Myocyte (in vitro differentiated cells): Measurements from ENCODE around the gene CHRM2. TPM values are rescaled to one million over a fixed set of nuclear protein-coding genes. Genes with fewer than 3 reads are reported as not detected.

Experiments
- DNase-seq: peaks from one replicate; pipeline ENCODE4 v3.0.0-alpha.2; 2012; ENCODE audit warnings: low read depth
- total RNA-seq: library from RNA; depleted of rRNA; stranded (reverse); fragments of >200 nt; gene quantifications from 2 replicates; pipeline ENCODE4 v1.2.3, GENCODE V29; 2014

Gene CHRM2
- total RNA-seq, 1 donor from 2014 or later: 0.32 TPM

- peak; percentile 14 for DNase-seq
These were observed 23.4 kb downstream of the CHRM2 start for GRCh38 chr7:136891850-136892249.

GRCh38 chr7:136894789-136895188 lies 26.3 kb downstream of the CHRM2 start:
- no peak for DNase-seq

DNA sequence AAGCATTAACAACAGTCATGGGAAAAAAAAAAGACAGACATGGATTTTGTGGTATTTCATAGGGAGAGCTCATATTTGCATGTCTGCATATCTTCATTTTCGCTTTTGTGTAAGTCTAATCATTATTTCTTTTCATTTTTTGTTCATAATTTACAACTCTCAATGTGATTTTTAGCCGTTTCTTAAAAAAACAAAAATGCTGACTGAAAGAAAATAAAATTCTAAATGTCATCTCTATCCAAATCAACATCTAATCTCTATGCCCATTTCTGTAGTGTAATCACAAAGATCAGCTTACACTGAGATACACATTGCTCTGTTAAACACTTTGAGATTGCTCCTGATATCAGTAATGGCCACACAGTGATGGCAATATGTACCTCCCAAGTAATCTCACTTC lies 29.2 kb downstream of the CHRM2 start:
- DNase-seq: no peak

- DNase-seq: peak; percentile 86
These were observed 31.6 kb downstream of the CHRM2 start for GRCh38 chr7:136900005-136900404.

DNA sequence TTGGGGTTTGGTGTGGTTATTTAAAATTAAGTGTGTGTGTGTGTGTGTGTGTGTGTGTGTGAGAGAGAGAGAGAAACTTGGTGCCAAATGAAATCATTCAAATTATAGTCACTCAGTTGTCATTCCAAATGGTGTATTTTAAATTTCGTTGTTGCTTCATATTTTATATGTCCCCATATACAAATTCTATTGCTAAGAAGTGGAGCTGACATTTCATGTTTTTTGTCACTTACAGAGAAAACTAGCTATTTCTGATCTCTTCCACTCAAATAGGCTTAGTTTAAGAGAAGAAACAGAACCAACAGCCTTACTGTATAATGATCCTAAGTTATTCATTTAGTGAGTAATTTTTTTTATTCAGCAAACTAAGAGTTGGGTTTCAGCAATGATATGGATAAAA lies 42.3 kb downstream of the CHRM2 start:
- no peak for DNase-seq

GRCh38 chr7:136911344-136911743 lies 42.9 kb downstream of the CHRM2 start:
- DNase-seq: peak; percentile 29

- DNase-seq: no peak
These were observed 43.9 kb downstream of the CHRM2 start for GRCh38 chr7:136912339-136912738.

DNA sequence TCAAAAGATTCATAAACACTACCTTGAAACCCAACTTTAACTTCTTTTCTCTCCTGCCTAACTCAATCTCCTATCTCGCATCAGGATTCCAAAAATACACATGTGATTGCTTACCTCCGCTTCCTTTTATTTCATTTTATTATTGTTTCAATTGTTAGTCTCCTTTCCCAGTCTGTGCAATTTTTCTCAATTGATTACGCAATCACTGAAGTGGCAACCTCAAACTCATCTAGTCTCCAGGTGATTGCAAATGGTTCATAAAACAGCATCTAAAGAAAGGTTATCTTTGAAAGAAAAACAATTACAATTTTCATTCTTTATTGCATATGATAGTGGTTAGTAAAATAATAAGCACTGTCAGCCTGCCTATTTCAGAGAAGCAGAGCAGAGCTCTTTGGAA lies 45.6 kb downstream of the CHRM2 start:
- no peak for DNase-seq

- DNase-seq: no peak
These were observed 51.4 kb downstream of the CHRM2 start for GRCh38 chr7:136919820-136920219.

DNA sequence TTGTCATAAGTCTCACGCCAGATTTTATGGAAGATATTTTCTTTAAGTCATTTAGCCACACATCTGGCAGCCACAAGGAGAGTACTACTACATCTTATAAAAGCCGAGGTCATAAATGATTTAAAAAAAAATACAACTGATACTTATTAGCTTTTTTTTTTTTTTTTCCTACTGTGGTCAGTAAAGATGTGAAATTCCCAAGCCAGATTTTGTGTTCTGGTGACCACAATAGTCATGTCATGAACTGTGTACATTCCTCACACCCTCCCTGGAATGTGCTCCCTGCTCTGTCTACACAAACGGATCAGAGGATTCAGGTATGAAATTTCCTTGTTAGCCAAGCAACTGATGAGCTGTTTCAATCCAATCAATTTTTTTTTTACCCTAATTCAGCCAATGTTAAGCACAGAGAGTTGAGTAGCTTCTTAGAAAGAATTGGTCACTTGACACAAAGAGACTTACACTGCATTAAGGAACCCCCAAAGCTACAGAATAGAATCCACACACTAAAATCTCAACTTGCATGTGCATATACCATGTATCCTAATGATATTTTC lies 54.7 kb downstream of the CHRM2 start:
- DNase-seq: peak; percentile 65

DNA sequence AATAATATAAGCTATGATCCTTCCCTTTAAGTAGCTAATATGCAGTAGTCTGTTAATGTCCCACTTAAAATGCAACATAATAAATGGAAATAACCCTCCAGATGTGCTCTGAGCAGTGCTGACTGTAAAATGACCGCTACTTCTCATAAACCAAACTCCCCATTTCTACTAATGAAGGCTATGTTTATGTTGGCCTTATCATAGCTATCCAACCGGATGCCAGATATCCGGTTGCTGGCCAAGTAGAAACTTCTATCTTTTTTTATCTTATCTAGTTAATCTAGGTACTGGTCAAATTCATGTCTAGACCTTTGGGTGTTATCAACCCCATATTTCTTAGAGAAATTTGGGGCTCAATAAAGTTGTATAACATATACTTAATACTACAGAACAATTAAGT lies 56.6 kb downstream of the CHRM2 start:
- DNase-seq: no peak

GRCh38 chr7:136925556-136925955 lies 57.1 kb downstream of the CHRM2 start:
- DNase-seq: no peak

DNA sequence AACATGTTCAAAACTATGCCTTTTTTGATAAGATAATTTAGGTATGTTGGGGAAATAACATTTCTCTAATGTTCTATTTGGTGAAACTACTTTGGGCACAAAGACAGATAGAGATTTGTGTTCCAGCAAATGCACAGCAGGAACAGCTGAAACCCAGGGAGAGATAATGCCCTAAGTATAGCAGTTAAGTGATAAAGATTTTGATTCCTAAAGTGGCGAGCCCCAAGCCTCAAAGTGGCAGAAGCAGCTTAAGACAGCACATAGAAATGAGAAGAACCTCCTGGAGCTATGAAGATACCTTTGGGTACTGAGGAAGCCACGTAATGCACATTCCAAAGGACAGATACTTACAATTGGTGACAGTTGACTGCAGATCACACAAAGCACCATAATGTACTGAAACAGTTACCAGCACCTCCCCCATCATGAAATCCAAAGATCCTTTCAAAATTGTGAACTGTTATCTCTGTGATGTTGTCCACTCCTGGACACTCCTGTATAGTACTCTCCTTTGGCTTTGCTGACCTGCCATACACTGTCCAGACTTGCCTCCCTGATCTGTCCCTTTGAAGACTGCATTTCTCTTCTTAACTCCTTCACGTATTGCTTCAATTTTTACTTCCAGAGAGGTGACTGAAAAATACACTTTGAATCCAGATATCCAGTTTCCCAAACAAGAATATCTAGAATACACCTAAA lies 62.9 kb downstream of the CHRM2 start:
- peak; percentile 22 for DNase-seq

DNA sequence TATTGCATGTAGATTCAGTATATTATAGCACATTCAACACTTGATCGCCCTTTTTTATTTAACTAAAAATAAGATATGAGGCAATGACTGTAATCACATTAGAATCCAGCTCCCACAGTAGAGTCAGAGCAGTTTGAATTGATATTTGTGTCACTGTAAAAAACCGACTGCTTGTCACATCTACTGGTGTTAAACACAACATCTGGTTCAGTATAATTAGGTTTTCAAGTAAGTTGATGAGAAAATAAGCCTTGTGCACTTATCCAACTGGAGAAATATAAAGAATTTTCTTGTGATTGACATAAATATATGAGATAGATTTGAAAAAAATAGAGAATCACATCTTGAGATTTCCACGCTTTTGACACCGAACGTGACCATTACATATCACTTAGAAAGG lies 69.0 kb downstream of the CHRM2 start:
- no peak for DNase-seq

DNA sequence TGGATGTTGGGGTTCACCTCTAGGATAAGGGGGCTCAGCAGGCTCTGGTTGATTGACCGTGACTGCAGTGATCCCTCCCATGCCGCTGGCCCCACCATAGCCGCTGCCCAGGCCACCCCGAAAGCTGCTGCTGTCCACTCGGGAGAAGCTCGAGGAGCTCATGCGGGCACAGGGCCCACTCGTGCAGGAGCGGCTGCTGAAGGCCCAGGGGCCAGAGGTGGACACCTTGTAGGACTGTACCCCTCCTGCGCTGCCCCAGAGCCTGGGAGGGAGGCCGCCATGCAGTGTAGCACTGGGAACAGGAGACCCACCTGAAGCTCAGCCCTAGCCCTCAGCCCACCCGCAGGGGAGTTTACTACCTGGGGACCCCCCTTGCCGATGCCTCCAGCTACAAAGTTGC lies 70.0 kb downstream of the CHRM2 start:
- DNase-seq: no peak

DNA sequence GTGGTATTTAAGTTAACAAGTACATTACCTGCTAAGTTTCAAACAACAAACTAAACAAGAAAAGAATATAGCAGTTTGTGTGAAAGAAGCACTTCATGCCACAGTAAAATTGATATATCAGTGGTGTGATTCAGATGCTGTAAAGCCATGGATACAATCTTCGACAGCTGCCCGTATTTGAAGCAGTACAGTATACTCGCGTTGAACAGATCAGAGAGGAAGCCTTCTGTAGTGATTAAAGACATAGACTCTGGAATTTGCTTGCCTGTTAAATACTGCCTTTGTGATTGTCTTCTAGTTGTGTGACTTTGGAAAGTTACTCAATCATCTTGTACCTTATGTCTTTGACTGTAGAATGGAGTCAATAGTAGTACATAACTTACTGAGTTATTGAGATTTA lies 71.7 kb downstream of the CHRM2 start:
- no peak for DNase-seq

- DNase-seq: no peak
These were observed 72.5 kb downstream of the CHRM2 start for GRCh38 chr7:136940917-136941316.

DNA sequence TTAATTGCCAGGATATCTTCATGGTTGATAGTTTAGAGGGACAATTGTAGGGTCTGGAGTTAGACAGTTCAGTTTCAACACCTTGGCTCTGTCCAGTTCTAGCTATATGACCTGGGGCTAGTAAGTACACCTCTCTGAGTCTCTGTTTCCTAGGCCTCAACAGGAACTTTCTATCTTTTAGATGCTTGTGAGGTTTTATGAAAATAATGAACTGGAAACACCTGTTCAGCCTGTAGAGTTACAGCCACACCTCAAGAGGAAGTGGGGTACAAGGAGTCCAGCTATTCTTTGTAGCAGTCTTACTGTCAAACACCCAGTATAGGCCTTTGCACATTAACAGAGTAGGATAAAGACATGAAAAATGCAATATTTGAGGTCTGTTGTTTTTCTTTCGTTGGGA lies 73.4 kb downstream of the CHRM2 start:
- no peak for DNase-seq

DNA sequence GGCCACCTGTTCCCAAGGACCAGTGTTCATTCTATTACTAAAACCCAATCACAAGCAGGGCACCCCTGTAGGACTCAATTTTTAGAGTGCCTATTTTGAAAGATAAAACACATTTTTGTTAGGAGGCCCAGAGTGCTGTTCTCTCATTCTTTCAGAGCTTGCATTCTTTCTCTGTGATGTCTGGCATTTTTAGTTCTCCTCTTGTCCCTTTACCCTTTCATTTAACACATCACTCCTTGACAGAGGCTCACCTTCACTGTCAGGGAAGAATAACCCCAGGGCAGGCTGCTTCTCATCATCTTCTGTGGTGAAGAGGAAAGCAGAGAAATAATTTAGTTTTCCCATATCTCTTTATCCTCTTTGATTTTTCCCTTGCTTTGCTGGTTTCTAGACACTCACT lies 73.9 kb downstream of the CHRM2 start:
- DNase-seq: no peak

DNA sequence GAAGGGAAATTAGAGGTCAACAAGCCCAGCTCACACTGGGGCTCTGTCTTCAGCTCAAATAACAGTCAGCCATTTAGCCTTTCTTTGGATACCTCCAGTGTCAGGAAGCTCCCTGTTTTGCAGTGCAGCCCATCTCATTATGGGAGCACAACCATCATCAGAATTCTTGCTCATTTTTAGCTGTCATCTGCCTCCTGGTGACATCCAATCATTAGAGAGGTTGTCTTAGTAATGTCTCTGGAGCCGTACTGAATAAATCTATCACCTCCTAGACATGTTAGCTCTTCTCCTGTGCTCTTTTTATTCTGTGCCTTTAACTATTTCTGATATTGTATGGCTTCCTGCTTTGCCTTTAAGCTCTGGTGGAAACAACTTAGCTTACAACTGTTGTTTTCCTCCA lies 74.5 kb downstream of the CHRM2 start:
- DNase-seq: no peak

- no peak for DNase-seq
These were observed 78.9 kb downstream of the CHRM2 start for GRCh38 chr7:136947347-136947746.

- DNase-seq: no peak
These were observed 81.9 kb downstream of the CHRM2 start for GRCh38 chr7:136950331-136950730.

GRCh38 chr7:136953386-136953785 lies 84.9 kb downstream of the CHRM2 start:
- DNase-seq: peak; percentile 20
